ENCODE results near the gene HCN4.

The HCN4 gene

DNA sequence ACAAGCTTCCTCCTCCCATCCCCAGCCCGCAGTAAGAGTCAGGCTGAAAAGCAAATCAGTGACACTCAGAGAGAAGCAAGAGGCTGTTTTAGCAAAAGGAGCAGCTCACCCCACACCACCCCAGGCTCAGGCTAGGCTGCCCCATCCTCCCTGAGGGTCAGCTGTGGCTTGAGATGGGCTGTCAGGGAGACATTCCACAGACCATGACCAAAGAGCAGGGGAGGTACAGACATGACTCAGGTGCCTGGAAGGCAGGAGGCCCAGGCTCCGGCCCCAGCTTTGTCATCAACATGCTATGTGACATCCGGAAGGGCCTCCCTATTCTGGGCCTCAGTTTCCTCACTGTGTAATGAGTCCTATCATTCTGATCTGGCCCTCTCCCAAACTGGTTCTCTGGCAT is 24.7 kb downstream of the HCN4 start:
- peak; percentile 13 for DNase-seq (ENCODE audit: low read depth)

DNA sequence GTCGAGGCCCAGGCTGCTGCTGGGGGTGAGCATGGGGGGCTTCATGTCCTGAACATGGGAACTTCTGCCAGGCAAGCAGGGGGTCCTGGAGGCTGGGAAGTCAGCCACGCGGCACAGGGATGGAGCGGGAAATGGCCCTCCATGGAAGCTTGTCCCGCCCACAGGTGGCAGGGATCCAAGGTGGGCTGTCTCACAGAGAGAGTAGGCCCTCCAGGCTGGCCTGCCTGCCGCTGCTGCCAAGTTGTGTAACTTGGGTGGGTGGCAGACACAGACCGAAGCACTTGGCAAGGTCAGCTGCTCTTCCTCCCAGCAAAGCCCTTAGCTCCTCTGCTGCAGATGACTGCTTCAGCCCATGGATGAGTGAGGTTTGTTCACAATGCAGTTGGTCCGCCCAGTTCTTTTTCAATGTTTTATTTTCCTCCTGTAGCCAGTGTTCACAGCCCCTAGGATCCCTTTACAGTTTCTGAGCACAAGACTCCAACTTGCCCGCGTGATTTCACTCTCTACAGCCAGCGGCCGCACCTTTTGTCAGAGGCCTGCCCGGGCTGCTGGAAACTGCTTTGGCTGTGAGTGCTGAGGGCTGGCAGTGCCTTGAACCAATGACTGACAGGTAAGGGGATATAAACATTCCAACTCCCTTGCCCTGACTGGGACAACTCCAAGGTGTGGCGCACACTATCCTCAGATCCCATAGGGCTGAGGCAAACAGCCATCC is 26.7 kb downstream of the HCN4 start:
- no peak for DNase-seq (ENCODE audit: low read depth)

DNA sequence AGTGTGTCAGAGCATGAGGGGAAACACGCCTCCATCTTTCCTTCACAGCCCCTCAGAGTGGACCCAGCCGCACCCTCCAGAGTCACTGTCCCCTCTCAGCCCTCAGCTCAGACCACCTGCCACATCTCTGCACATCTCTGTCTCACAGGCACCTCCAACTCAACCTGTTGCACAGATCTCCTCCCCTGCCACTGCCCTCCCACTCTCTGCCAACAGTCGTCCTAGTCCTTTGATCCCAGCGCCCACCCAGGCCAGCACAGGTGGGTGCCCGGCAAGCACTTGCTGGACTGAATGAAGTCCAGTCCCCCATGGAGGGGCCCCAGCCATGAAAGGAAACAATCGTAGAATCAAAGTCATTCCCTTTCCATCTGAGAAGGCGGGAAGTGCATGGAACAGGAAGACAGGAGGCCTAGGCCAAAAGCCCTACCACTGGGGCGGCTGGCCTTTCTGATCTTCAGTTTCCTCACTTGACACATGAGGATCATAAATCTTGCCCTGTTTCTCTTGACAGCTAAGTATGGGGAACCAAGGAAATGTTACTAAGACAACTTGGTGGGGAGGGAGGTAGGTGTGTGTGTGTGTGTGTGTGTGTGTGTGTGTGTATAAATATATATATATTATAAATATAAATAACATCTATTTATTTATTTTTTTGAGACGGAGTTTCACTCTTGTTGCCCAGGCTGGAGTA is 28.1 kb downstream of the HCN4 start:
- no peak for DNase-seq (ENCODE audit: low read depth)

DNA sequence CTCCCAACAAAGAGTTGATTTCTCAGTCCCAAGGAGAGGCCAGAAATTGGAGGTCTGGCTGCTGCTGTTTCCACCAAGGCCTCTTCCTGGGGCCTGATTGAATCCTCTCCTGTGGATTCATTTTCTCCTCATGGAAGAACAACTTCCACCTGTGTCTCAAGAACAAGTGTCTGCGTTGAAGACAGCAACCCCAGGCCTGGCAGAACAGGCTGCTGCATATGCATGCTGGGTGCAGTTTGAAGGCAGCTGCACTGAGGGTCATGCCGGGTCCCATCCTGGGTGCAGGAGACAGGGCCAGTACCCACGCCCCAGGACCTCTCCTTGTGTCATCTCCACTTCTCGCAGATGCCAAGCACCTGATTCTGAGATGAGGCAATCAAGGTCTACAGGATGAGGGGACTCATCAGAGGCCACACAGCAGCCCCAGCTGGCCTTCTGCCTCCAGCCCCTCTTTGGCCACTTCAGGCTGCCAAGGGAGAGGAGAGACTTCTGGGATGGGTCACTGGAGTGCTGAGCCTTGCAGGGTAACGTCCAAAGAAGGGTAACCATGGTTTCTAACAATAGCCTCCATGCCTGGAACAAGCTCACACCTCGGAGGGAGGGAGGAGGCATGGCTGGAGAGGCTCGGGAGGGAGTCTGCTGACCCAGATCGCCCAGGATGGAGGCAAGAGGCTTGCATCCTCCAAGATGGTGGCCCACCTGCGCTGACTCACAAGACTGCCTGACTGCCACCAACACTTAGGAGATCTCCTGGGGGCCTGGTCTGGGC is 30.0 kb downstream of the HCN4 start:
- no peak for DNase-seq (ENCODE audit: low read depth)

DNA sequence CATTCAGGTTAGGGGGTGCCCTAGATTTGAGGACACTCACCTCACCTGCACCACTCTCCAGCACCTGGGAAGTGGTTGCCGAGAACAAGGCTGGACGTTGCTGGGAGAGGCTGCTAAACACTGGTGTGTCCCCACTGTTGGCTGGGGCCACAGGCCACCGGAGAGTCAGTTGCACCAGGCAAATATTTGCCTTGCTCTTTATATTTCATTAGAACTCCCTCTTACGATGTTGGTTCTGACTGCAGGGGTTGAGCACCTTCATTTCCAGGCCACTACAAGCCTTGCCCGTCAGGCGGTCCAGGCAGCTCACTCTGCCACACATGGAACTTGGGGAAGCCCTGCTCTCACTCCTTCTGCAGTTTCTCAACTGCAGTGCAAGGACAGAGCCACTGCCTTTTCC is 30.7 kb downstream of the HCN4 start:
- DNase-seq (ENCODE audit: low read depth), result no peak

DNA sequence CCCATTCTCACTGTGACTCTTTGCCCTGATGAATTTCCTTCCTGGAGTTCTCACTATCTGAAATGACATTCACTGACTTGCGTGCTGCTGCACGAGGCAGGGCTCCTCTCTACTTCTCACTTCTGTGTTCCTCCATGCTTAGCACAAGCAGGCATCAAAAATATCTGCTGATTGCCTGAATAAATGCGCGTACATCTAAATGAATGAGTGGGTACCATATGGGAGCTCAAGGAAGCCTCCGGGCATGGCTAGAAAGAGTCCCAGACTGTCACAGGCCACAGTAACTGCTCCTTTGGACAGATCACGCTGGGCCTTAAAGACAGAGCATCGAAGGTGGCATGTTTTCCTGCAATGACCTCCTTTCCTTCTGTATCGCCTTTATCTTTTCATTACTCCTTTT is 31.6 kb downstream of the HCN4 start:
- no peak for DNase-seq (ENCODE audit: low read depth)

DNA sequence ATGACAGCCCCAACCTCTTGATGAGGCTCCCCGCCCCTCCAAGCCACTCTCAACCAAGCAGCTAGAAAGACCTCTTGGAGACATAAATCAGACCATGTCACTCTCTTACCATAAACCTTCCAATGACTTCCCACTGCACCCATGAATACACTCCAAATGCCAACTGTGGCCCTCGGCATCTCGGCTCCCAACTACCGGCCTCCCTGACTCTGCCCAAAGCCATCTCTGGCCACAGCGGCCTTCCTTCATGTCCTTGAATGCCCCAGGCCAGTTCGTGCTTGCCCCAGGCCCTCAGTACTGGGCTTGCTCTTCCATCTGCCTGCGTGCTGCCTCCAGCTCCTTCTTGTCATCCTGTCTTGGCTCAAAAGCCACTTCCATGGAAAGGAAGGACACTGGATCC is 32.0 kb downstream of the HCN4 start:
- no peak for DNase-seq (ENCODE audit: low read depth)

DNA sequence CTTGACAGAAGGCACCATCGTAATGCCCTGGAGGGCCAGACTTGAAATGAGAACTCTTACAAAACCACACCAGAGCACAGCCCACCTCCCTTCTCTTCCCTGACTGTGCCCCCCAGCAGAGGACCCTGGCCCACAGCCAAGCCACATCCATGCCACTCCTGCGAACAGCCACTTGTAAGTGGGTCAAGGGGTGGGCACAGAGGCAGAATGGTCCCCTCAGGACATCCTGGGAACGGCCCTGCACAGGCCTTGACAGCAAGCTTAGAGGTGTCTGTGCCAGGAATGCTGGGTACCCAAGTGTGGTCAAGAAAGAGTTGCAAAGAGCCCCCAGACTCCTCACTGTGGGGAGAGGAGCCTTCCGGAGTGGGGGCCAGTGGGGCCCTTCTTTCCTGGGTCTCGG is 33.3 kb downstream of the HCN4 start:
- no peak for DNase-seq (ENCODE audit: low read depth)

DNA sequence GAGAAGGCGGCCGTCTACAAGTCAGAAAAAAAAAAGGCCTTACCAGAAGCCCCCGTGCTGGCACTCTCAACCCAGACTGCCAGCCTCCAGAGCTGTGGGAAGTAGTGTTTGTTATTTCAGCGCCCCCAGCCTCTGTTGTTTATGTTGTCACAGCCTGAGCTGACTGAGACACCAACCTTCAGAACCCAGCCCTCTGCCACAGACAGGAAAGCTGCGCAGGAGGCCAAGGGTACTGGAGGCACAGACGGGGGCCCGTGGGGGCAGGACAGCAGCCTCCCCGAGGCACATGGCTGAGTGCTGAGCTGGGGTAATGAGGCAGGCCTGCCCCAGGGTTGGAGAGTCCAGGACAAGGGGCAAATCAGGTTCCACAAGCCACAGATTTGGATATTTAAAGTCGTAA is 33.7 kb downstream of the HCN4 start:
- no peak for DNase-seq (ENCODE audit: low read depth)

DNA sequence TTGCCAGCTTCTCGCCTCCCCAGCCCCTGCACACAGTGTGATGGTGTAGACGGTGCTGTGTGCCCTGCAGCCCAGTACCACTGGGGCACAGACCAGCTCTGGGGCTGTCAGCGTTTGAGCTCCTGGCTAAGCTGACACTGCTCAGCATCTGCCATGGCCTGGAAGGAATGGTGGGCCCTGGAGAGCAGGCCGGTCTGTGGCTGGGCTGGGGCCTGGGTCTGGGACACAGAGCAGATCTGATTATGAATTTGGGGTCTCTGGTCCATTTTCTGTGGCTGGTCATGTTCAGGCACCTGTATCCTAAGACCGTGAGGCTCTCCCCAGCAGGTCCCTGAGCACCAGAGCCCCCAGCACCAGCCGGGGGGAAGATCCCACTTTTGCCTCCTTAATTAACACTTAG is 34.7 kb downstream of the HCN4 start:
- DNase-seq (ENCODE audit: low read depth), result no peak

DNA sequence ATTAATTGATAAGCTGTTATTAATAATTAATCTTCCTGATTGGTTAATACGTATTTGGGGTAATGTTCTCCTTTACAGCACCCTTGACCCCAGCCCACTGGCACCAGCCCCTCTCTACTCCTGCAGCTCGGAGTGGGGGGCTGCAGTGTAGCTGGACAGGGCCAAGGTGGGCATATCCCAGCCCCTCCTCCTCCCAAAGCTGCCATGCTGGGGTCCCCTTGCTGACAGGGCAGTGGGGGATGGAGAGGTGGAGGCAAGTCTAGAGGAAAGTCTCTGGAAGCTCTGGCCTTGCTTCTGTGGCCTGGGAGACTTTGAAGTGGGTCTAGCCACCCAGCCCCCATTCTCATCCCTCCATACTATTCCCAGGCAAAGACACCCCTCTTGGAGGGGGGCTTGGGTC is 35.8 kb downstream of the HCN4 start:
- DNase-seq (ENCODE audit: low read depth), result no peak

DNA sequence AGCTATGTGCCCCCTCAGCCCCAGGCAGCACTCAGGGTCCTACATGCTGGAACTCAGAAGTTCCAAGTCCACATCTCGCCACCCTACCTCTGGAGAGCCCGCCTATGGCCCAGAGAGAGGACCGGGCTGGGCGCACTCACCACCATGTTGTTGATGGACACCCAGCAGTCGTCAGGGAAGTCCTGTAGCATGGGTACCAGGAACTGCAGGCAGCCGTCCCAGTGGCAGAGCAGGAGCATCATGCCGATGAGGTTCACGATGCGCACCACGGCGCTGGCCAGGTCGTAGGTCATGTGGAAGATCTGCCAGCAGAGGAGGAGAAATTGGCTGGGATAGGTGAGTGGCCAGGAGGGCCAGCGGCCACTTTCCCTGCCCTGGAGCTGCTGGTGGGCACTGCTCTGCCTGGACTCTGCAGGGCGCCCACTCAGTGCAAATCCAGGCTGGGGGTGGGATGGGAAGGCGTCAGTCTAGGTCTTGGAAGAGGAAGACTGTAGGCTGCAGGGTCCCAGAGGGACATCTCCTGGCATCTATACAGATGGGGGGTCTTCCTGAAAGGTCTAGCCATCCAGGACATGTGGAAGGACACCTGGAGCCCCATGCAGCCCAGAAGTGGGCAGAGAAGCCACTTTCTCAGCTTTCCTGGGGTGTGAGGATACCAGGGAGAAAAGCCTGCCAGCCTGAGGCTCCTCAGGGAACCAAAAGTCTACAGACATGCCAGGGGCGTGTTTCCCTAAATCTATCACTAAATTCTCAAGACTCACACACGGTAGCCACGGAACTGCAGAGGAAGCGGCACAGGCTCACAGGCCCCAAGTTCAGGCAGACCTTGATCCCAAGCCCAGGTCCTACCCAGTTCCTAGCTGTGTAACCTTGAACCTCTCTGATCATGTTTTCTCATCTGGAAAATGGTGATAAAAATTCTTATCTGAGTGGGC is 36.5 kb downstream of the HCN4 start:
- no peak for DNase-seq (ENCODE audit: low read depth)

DNA sequence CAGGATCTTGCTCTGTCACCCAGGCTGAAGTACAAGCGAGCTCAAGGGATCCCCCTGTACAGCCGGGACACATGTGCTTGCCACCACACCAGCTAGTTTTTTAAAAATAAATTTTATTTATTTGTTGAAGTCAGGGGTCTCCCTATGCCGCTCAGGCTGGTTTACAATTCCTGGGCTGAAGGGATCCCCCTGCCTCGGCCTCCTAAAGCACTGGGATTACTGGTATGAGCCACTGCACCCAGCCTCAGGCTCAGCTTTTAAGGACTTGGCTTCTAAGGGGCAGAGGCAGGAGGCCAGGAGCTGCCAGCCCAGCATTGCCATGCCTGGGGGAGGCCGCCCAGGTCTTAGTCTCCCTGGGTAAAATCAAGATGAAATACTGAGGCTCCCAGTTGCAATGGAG is 37.3 kb downstream of the HCN4 start:
- DNase-seq (ENCODE audit: low read depth), result no peak

DNA sequence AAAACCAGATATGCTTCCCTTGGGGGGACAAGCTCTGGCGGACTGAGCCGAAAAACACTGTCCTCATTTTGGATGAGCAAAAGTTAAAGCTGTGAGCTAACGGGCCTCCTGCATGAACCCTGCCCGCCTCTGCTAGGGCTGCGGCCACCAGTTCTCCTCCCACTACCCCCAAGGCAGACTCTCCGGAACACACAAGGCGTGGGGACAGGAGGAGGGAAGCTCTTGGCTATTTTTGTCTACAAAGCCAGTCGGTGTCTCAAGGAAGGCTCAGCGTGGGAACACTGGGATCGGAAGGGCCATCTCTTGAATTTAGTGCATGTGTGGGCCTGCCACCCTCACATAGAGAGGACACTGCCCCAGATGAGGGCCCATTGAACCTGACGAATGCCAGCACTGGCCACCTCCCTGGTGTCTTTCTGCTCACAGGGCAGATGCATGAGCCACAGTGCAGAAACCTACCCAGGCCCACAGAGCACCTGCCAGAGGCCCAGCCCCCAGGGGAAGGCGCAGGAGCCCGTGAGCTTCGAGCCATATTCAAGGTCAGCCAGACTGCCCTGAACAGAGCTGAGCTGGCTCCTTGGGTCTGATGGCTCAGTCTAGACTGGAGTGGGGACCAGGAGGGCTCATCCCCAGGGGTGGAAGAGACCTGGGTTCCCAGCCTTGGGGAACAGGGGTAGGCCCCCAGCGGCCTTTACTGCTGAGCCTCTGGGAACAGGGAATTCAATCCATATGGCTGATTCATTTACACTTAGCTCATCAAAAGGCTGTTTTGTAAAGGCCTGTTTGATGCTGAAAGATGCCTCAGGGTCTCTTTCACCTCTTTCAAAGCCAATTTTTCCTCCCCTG is 38.3 kb downstream of the HCN4 start:
- no peak for DNase-seq (ENCODE audit: low read depth)

DNA sequence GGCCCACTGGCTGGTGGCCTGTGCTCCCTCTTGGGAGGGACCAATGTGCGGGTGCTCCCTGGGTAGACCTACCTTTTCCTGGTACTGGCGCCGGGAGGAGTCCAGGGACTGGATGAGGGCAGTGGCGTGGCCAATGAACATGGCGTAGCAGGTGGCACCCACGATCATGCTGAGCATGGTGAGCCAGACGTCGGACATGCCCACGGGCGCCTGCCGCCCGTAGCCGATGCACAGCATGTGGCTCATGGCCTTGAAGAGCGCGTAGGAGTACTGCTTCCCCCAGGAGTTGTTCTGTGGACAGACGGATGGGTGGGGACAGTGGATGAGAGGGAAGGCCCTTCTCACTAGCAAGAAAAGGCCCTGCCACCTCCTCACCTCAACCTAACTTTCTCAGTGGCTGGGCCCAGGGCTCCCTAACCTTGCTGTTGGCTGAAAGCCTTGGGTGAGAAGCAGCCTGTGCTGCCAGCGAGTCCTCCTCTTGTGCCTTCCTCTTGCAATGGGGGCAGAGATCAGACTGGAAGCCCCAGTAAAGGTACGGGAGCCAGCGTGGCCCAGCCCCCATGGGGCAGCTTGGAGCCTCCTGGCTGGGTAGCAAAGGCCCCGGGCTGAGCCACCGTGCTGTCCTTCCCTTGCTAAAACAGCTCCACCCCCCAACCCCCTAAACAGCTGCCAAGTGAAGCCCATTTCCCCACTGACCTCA is 39.1 kb downstream of the HCN4 start:
- DNase-seq (ENCODE audit: low read depth), result no peak

DNA sequence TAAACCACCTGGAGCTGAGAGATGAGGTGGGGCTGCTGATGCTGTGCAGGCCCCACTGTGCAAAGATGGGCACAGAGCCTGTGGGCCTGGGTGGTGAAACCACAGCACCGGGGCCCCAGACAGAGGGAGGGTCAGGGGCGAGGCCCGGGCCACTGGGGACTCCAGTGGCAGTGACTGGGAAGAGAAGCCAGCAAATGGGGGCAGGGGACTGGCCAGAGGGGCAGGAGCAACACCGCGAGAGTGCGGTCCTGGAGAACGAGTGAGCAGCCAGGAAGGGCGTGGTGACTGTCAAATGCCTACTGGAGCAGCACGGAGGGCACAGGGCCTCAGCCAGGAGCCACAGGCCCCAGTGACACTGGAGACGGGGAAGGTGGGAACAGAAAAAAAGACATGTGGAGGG is 39.8 kb downstream of the HCN4 start:
- DNase-seq (ENCODE audit: low read depth), result no peak

DNA sequence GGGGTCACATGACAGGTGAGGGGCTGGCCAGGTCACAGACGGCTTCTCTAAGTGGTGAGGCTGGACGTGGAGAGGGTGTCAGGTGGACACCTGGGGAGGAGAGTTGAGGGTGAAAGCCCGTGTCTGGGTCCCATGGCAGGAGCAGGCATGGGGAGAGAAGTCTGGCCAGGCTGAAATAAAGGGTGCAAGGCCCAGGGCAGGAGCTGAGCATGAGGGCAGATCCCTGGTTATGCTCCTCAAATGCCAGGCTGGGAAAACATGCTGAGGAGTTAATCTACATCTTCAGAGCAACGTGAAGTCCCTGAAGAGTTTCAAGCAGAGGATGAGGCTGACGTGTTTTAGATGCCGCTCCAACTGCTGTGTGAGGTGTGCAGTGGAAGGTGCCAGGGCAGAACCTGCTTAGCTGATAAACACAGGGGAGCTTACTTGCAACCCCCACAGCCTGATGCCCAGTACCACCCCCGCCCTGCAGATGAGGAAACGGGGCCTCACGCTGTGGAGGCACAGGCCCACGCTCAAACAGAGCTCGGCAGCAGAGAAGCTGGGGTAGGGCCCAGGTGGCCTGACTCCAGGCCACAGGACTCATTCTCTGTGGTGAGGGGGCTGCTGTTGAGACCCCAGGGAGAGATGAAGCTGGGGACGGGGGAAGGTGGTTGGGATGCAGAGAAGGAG is 40.5 kb downstream of the HCN4 start:
- no peak for DNase-seq (ENCODE audit: low read depth)

DNA sequence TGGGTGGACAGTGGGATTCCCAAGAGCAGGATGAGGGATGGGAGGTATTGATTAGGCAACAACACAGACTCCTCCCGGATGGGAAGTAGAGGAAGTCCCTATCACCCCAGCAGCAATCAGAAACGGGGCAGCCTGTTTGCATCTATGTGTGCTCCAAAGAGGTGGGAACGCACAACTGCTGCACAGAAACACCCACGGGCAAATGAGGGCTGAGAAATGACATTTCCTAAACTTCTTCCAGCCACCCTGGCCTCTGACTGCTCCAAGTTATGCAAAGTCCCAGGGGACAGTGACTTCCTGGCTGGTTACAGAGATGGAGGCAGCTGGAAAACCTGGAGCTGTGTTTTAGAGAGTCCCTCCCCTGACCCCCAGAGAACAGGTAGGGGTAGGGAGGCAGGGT is 42.6 kb downstream of the HCN4 start:
- DNase-seq (ENCODE audit: low read depth), result no peak

DNA sequence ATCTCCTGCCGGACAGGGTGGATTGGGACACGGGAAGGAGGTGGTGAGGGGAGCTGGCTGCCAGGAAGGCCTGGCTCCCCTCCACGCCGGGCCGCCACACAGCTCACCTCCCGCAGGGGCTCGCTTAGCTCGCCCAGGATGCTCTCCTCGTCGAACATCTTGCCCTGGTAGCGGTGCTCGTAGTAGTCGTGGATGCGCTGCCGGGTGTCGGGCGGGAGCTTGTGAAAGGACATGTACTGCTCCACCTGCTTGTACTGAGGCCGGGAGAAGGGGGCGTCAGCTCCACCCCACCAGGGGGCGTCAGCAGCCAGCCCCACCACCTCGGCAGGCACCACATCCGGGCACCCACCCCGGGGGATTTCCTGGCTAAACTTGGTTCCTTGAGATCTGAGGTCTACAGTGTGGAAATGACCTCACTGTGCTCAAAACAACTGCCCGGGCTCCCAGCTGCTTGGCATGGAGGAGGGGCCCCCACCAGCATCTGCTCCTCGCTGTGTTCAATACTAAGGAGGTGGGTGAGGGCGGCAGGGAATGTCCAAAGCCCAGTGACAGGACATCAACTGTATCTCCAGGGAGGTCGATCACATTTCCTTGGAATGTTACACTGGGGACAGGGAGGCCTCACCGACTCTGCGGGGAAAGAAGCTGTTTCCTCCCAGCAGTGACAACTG is 43.4 kb downstream of the HCN4 start:
- DNase-seq (ENCODE audit: low read depth), result no peak
